GM12873 (cell line): Measurements from ENCODE around the gene MOV10L1.

Source experiments
- CTCF ChIP-seq: IDR thresholded peaks from 2 replicates; pipeline ENCODE4 v1.5.1; 2012; ENCODE audit warnings: low read depth, mild to moderate bottlenecking, moderate library complexity, low read length, control low read depth; ENCODE audit not compliant: insufficient read depth; ENCODE audit errors: missing control alignments

MOV10L1 gene

GRCh38 chr22:50070366-50070765, 19.4 kb upstream of the MOV10L1 start:
- TF ChIP-seq CTCF = no peak

- TF ChIP-seq CTCF = no peak
Measured at GRCh38 chr22:50071432-50072166, 18.2 kb upstream of the MOV10L1 start.

GRCh38 chr22:50072167-50072555, 17.6 kb upstream of the MOV10L1 start:
- TF ChIP-seq CTCF = no peak

- no peak for TF ChIP-seq CTCF
Measured at GRCh38 chr22:50072714-50073538, 16.9 kb upstream of the MOV10L1 start.

- TF ChIP-seq CTCF = no peak
Measured at GRCh38 chr22:50074056-50074455, 15.8 kb upstream of the MOV10L1 start.

- no peak for TF ChIP-seq CTCF
Measured at GRCh38 chr22:50074551-50075530, 15.0 kb upstream of the MOV10L1 start.
